Activated CD8-positive, alpha-beta memory T cell treated with anti-CD3 and anti-CD28 coated beads, Interleukin-2, amount 50 U/mL, for 1 hour (primary cell): ENCODE measurements around the gene HPN.
"Not testable (repeated sequence)": the region's sequence is repeated elsewhere in the genome, so short reads cannot be mapped to it uniquely, and the experiment has no call there.

Experiments
- DNase-seq: peaks from one replicate; pipeline ENCODE4 v3.0.0-alpha.2; 2020; ENCODE audit errors: extremely low read depth

Gene HPN

DNA sequence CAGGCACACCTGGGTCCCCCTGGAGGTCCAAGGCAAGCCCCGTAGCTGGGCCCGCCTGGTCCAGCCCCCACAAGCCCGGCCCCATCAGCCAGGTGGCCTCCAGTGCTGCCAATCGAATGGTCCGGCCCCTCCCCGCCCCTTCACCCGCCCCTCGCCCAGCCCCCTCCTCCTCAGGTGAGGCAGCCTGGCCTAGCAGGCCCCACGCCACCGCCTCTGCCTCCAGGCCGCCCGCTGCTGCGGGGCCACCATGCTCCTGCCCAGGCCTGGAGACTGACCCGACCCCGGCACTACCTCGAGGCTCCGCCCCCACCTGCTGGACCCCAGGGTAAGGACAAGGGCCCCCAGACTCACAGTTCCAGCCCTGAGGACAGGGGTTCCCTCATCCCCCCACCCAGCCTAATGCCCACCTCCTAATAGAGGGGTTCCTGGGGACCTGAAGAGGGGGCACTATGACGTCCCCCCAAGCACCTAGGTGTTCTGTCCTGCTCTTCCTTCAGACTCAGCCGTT, at the start of gene HPN:
Gene HPN, plus strand, starts transcription at position 174 of the 508 bp plus-strand sequence. CDS start 786 bp downstream, outside the sequence.
- DNase-seq: no peak

DNA sequence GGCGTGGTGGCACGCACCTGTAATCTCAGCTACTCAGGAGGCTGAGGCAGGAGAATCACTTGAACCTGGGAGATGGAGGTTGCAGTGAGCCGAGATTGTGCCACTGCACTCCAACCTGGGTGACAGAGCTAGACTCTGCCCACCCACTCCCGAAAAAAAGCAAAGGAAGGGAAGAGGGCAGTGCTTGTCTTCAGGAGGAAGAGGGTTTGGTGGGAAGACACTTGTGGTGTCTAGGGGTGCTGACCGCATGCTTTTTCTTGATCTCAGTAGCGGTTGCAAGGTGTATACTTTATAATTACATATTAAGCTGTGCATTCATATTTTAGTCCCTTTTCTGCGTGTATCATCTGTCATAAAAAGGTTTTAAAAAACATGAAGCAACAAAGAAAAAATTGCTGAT, 48.9 kb upstream of the HPN start:
- DNase-seq: not testable (repeated sequence)

DNA sequence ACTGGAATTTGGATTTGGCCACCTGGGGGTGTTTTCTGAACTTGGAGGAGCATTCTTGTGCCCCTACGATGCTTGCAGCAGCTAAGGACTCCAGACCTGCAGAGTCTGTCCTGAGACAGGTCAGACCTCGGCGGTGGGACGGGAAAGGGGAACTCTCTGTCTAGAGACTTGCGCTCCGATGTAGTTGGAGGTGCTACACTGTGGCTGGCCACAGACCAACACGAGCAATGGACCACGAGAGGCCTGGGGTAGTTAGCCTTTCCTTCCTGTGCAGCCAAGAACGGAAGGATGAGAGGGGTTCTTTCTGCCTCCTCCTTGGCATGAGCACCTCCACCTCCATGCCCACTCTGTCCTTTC, 47.3 kb upstream of the HPN start:
- DNase-seq: no peak

DNA sequence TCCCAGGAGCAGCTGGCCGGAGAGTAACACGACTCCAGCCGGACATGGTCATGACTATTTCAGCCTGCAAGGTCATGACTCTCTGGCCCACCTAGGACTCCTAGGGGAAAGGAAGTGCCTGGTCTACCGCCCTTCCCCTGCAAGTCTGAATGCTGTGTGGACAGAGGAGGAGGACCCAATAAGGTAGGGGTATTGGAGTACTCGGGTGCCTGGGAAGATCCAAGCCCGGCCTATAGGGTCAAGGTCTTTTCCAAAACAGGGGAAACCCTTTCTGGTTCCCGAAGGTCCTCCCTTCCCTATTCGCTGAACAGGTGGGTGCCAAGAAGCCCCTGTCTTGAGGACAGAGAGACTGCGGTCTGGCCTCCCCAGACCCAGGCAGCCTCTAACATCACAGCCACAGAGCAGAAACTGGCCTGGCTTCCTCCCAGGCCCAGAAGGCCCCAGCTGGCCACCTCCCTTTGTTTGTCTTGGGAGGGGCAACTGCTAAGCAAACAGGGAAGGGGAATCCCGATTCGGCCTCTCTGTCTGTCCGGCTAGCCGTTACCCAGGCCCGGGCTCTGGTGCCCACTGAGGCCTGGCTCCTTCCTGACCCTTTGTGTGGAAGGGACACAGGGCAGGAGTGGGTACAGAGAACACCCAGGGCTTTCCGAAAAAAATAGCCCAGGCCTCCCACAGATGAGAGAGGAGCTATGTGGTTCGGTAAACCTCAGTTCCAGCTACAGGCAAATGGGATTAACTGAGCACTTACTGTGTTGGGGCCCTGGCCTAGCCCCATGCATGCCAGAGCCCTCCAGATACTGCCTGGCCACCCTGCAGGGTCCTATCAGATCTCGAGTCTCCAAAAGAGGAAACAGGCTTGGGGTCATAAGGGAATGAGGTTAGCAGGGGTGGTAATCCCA, 46.6 kb upstream of the HPN start:
- no peak for DNase-seq

DNA sequence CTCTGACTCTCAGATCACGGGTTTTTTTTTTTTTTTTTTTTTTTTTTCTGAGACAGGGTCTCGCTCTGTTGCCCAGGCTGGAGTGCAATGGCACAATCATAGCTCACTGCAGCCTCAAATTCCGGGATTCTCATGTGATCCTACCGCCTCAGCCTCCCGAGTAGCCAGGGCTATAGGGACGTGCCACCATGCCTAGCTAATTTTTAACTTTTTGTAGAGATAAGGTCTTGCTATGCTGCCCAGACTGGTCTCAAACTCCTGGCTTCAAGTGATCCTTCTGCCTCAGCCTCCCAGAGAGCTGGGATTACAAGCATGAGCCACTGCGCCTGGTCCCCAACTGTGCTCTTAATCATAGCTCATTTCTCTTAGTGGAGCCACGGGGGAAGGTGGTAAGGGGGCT, 46.0 kb upstream of the HPN start:
- no peak for DNase-seq

DNA sequence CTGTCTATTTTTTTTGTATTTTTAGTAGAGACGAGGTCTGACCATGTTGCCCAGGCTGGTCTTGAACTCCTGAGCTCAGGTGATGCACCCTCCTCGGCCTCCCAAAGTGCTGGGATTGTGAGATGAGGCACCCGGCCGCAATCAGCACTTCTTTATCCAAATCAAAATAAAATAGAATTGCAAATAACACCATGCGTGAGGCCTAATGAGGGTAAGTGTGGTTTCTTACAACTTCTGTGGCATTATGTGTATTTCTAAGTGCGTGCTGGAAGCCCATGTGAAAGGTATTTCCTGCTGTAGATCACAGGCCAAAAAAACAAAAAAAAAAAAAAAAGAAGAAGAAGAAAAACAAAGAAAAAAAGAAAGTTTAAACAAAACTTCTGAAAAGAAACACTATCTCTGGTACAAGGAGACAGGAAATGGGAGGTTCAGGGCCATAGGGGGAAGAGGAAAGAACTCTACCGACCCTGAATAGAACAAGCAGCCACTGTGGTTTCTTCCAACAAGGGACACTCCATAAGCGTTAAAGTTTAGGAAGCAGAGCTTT, 44.4 kb upstream of the HPN start:
- DNase-seq: no peak

DNA sequence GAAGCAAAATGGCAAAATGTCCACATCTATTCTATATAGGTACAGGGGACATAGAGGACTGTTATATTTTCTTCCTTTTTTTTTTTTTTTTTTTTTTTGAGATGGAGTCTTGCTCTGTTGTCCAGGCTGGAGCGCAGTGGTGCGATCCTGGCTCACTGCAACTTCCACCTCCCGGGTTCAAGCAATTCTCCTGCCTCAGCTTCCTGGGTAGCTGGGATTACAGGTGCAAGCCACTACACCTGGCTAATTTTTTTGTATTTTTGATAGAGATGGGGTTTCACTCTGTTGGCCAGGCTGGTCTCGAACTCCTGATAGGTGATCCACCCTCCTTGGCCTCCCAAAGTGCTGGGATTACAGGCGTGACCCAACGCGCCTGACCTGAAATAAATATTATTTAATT, 43.3 kb upstream of the HPN start:
- DNase-seq: not testable (repeated sequence)

DNA sequence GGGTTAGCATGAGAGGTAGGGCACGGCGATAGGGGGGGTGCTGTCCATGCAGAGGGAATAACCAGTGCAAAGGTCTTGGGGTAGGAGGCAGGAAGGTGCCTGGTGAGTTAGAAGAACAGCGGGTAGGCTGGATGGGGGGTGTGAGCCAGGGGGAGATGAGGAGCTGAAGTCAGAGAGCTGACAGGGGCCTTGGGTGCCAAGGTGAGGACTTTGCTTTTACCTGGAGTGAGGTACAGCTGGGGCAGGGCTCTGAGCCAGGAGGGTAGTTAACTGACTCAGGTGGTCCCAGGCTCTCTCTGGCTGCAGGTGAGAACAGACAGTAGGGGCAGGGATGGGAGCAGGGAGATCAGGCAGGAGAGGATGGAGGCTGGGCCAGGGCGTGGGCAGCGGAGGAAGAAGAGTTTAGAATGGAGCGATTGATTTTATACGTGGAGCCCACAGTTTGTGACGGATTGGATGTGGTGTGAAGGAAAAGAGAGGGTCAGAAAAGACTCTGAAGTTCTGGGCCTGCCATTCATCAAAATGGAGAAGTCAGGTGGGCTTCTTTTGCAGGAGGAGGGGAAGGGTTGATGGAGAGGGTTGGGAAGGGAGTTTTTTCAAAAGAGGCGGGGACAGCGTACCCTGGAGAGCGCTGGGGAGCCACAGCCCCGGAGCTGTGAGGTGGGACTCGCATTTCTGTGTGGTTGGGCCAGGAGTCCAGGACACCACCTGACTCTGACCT, 42.6 kb upstream of the HPN start:
- DNase-seq: no peak

DNA sequence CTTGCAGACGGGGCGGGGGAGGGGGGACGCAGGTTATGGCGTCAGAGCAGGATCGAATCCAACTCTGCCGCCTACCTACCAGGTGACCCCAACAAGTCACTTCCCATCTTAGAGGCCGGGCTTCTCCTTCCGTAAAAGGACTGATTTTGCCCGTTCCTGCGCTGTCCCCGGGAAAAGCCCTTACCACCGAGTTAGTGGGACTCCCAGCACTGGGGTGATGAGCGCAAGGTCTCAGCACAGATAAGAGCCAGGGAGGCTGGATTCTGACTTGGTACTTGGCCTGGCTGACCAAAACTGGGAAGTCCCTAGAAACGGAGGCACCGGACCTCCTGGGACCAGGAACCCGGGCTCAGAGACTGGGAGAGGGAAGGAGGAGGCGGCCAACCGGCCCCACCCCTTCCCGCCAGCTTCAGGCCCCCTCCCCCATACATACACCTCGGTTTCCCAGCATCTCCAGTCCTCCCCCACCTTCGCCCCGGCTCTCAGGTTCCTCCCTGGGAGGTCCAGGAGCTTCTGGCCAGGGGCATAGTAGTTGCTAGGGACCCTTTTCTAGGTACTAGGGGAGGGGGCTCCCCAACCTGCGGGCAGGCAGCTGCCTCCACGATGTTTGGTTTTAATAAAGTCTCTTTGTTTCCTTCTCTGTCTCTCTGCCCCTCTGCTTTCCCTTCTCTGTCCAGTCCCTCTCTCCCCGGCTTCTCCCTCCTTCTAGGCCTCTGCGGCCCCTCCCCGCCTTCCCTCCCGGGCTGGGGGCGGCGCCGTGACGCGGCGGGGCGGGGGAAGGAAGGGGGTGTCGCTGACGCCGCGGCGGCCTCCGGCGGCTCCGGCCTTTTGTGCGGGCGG, 41.8 kb upstream of the HPN start, which contains the start of gene GRAMD1A:
Gene GRAMD1A, plus strand, starts transcription at position 826 of the 840 bp plus-strand sequence. CDS start 156 bp downstream, outside the sequence.
- no peak for DNase-seq

DNA sequence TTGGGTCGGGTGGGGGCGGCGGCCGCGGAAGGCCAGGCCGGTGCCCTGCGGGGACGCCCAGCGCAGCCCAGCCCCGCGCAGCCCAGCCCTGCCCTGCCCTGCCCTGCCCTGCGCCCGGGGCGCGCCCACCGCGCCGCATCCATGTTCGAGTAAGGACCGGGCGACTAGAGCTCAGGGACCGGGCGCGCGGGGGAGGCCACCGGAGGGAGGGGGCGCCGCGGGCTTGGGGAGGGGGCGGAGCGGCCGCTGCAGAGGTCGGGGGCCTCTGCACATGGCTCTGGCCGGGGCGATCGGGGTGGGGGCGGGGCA, 41.2 kb upstream of the HPN start:
- no peak for DNase-seq

DNA sequence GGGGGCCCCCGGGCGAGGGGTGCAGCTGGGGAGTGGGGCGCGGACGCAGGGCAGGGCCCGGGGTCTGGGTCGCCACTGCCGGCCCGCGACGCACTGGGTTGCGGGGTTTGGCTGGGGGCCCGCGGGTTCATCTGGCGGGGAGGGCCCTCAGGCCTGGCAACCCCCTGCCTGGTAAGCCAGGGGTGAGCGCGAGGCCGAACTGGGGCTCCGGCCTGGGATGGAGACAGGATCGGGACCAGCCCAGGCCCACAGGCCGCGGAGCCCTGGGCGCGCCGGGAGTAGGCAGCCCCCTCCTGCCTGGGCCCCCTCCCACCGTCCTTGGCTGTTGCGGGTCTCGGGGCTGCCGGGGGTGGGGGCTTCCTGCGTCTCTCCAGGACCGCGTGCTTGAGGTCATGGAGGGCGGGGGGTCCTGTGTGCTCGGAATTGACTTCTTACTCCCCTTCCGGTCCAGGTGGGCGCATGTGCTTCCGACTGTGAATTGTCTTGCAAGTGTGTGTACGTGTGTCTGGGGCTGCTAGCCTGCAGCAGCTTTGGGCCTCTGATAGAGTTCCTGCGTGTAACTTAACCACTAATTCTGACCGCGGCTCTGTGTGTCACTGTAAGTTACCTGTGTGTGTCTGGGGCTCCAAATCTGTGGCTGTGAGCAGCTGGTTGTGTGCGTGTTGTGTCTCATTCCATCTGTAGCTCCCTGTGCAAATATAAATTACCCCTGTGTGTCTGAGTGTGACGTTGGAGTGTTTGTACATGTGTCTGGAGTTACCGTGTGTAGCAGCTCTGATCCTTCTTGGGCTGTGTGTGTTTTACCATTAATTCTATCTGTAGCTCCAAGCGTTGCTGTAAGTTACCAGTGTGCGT, 40.6 kb upstream of the HPN start:
- DNase-seq: peak; percentile 62

DNA sequence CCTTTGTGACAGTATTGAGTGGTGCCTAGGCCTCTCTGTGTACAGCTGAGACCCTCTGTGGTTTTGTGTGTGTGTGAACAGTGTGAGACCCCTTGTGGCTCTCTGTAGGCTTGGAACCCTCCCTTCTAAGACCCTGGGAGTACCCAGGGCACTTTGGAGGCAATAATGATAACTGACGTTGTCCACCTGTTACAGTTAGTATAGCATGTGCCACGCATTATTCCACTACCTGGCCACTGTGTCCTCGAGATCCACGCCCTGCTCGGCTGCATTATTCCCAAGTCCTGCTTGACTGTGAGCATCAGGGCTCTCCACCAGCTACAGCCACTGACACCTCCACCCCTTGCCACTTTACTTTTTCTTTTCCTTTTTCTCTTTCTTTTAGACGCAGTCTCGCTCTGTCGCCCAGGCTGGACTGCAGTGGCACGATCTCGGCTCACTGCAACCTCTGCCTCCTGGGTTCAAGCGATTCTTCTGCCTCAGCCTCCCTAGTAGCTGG, 39.4 kb upstream of the HPN start:
- DNase-seq: no peak

DNA sequence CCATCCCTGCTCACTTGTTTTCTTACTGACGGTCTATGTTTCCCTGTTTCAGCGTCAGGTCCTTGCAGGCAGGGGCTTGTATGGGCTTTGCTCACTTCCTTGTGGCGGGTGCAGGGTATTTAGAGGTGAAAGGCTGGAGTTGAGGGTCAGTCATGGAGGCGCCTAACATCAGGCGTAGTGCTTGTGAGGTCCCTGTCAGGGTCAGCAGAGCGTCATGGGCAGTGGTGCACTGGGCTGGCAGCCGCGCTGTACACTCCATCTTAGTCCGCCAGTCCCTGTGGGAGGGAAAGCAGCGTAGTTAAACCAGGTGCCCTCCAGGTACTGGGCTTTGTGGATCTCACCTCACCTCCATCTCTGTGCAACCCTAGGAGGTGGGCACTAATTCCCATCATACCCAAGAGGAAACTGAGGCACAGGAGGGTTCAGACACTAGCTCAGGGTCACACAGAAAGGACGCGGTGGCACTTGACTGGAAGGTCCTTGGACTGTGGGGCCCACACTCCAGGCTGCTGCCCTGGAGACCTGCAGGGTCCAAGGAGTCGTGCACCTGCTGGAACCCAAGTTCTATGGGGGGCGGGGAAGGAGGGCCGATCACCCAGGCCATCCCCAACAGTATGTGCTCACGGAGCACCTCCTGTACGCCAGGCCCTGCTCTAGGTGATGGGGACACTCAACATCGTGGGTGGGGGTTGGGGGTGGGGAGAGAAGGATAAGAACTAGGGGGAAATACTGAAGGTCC, 36.8 kb upstream of the HPN start:
- no peak for DNase-seq

DNA sequence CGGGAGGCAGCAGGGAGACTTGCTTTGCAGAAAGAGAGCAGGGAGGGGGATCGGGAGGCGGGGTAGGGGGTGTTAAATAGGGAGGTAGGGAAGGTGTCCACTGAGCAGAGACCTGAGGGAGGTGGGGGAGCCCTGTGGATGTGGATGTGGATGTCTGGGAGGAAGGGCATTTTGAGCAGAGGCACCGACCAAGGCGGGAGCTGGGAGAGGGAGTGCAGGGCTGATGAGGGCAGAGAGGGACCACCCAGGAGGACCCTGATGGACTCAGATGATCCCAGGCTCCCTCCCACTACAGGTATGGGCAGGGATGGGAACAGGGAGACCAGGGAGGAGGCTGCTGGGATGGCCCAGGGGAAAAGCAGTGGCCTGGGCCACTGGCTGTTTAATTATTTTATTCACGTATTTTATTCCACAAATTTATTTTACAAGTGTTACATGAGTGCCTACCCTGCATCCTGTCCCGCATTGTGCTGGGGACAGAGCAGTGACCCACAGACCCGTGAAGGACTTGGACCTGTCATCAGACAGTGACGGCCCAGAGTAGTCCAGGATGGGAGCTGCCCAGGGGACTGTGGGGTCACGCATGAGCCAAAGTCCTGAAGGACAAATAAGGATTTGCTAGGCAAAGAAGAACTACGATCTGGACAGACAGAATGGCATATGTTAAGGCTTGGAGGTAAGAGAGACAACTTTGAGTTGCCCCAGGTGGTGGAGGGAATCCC, 36.1 kb upstream of the HPN start:
- no peak for DNase-seq

DNA sequence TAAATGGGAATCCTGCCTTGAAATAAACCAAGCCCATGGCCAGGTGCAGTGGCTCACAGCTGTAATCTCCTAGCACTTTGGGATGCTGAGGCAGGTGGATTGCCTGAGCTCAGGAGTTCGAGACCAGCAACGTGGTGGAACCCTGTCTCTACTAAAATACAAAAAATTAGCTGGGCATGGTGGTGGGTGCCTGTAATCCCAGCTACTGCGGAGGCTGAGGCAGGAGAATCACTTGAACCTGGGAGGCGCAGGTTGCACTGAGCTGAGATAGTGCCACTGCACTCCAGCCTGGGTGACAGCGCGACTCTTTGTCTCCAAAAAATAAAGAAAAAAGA, 35.5 kb upstream of the HPN start:
- not testable (repeated sequence) for DNase-seq

DNA sequence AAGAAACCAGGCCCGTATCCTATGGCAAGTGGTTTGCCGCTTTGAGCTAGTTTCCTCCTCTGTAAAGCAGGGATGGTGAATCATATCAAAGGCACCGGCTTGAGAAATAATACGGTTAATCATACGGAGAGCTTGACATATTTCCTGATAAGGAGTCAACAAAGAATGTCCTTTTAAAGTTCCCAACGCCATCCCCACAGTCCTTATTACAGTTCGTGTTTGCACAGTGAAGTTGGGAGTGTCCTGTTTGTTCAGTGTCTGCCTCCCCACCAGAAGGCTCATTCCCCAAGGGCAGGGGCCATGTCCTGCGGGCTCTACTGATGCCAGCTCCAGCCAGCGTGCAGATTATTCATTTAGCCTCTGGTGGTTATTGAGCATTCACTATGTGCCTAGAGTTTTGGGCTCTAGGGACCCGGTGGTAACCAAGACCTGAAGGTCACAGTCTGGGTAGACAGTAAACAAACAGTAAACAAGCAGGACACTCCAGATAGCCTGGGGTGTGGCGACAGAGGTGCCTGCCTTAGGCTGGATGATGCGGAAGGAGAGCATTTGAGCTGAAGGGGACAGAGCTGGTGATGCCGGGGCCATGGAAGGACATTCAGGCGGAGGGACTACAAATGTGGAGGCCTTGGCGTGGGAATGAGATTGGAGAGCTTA, 35.1 kb upstream of the HPN start:
- DNase-seq: no peak

DNA sequence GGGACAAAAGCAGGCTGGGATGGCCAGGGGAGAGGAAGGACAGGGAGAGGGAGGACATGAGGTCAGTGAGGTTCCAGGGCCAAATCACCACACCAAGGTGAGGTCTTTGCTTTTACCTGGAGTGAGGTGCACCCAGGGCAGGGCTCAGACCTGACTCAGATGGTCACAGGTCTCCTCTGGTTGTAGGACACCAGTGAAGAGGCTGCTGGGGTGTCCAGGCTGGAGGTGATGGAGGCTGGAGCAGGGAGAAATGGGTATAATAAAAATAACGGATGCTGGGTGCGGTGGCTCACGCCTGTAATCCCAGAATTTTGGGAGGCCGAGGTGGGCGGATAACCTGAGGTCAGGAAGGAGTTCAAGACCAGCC, 34.5 kb upstream of the HPN start:
- DNase-seq: no peak

DNA sequence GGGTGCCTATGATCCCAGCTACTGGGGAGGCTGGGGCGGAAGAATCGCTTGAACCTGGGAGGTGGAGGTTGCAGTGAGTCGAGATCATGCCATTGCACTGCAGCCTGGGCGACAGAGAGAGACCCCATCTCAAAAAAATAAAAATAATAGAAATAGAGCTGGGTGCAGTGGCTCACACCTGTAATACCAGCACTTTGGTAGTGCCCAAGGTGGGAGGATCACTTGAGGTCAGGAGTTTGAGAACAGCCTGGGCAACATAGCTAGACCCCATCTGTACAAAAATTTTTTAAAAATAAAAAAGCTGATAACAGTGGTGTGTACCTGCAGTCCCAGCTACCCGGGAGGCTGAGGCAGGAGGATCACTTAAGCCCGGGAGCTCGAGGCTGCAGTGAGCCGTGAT, 34.1 kb upstream of the HPN start:
- DNase-seq: not testable (repeated sequence)

DNA sequence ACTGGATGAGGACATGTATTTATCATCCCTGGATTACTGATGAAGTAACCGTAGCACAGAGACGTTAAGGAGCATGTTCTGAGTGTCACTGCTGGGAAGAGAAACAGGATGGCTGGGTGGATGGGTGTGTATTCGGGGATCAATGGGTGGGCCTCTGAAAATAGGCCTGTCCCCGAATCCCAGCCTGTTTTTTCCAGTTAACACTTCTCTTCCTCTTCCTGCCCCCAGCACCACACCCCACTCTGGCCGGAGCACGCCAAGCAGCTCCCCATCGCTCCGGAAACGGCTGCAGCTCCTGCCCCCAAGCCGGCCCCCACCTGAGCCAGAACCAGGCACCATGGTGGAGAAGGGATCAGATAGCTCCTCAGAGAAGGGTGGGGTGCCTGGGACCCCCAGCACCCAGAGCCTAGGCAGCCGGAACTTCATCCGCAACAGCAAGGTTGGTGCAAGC, 32.6 kb upstream of the HPN start:
- DNase-seq: no peak
